ENCODE measurements around the gene ZMYND8. TPM values are rescaled to one million over a fixed set of nuclear protein-coding genes. Genes with fewer than 3 reads are reported as not detected.

Gene ZMYND8
- total and polyA plus RNA-seq, 10 of the 15 experiments (the other 5 are each of a cell fraction or from before 2014, with no cell fraction given), result 12.9 to 54.8 (median 23.1) TPM

- TF ChIP-seq CTCF (IDR thresholded peaks at IDR 0.05 in 2 of 3, conservative IDR thresholded peaks at IDR 0.05 in 1 of 3; ENCODE audit: control insufficient read depth in 2 of 3, extremely low read depth in 1 of 3, insufficient read depth in 1 of 3, low read depth in 3 of 3, low read length in 3 of 3) (peak; percentile 91 to 97 (median 95)), BHLHE40 (IDR thresholded peaks at IDR 0.05; ENCODE audit: borderline replicate concordance in 1 of 2, low read depth in 2 of 2, low read length in 1 of 2) (peak in 1 of 2 experiments; percentile 70; a peak in 2 of 4 replicates), YBX1 (IDR thresholded peaks at IDR 0.05) (no peak), TCF12 (IDR thresholded peaks at IDR 0.05; ENCODE audit: low read depth, low read length) (peak; percentile 80; the same call in 1 of the 2 replicates)
Measured at GRCh38 chr20:47196091-47197081, 160.1 kb downstream of the ZMYND8 start (continued).

- ATAC-seq (no peak), DNase-seq (ENCODE audit: low read depth, low spot score) (no peak), FAIRE-seq (no peak)
- Histone ChIP-seq H3K79me2 (ENCODE audit: control insufficient read depth, insufficient read depth, low read length) (no peaks in the 10 kb centered on the region), H3K27ac (ENCODE audit: control insufficient read depth, insufficient read depth) (no peak overlapping the region), H3K9ac (ENCODE audit: control insufficient read depth, insufficient read depth, low read length) (no peak overlapping the region), H2AFZ (ENCODE audit: control insufficient read depth, low read depth, low read length) (no peak overlapping the region), H3K27me3 (replicated peaks in 1 of 2; ENCODE audit: control insufficient read depth in 2 of 2, insufficient read depth in 2 of 2, low read length in 1 of 2) (peaks cover 0 to 1% of the 10 kb centered on the region in 2 experiments; a peak in 1 of 4 replicates), H3K4me2 (ENCODE audit: control insufficient read depth, insufficient read depth) (no peak overlapping the region), H3K36me3 (ENCODE audit: control insufficient read depth in 2 of 2, insufficient read depth in 2 of 2, low read length in 1 of 2) (no peaks in the 10 kb centered on the region), H3K4me3 (no peak overlapping the region), H4K20me1 (ENCODE audit: control insufficient read depth, insufficient read depth) (no peaks in the 10 kb centered on the region), H3K4me1 (ENCODE audit: control insufficient read depth, insufficient read depth, low read length) (peaks cover 17% of the 10 kb centered on the region), H3K9me3 (replicated peaks; ENCODE audit: control insufficient read depth, insufficient read depth, low read length) (no peaks in the 10 kb centered on the region)
- no TSS peak for BruUV-seq (replicated peaks)
- ChIA-PET RAD21 (ENCODE audit: unreplicated experiment) (interaction anchor here (1.2 to 3.0 kb wide), 2 partner anchors 161 to 188 kb away, joined by 7 to 19 read pairs; partner anchors contain the start of gene ZMYND8), POLR2A (interaction anchor here (0.6 kb wide), 1 partner anchor 75 kb away, joined by 3 read pairs; no protein-coding TSS in a partner anchor), CTCF (interaction anchor here (1.6 to 16.9 kb wide), 3 partner anchors 77 to 425 kb away, joined by 9 to 326 read pairs (median 72); no protein-coding TSS in a partner anchor), SMC1A (ENCODE audit: uncharacterized antibody, unreplicated experiment) (interaction anchor here (1.0 to 3.2 kb wide), 3 partner anchors 188 to 217 kb away, joined by 3 to 29 read pairs (median 4); no protein-coding TSS in a partner anchor)
- WGBS (ENCODE audit: insufficient coverage, insufficient replicate concordance, low lambda C conversion rate, missing lambda C conversion rate), result 55% methylated on average over 9 of the region's 9 CpGs
- intact Hi-C loops (cut with micrococcal nuclease; ENCODE audit: unreplicated experiment) (loop anchor here (5.0 to 10.0 kb wide), 2 partner anchors 77 to 441 kb away; no protein-coding TSS in a partner anchor), in situ Hi-C loops (cut with MboI) (loop anchor here (5.0 kb wide), 1 partner anchor 187 kb away; no protein-coding TSS in a partner anchor)
- TF ChIP-seq TARDBP (IDR thresholded peaks at IDR 0.05; ENCODE audit: borderline replicate concordance), result no peak
- TF ChIP-seq RELA (IDR thresholded peaks at IDR 0.05; ENCODE audit: borderline replicate concordance, partially characterized antibody), result no peak
- no peak for TF ChIP-seq IRF3 (IDR thresholded peaks at IDR 0.05)
- no peak for TF ChIP-seq USF2 (IDR thresholded peaks at IDR 0.05; ENCODE audit: borderline replicate concordance, low read depth, low read length)
- no peak for TF ChIP-seq MEF2B (IDR thresholded peaks at IDR 0.05; ENCODE audit: partially characterized antibody, poor library complexity, severe bottlenecking)
- no peak for TF ChIP-seq YBX1 (IDR thresholded peaks at IDR 0.05)
- no peak for TF ChIP-seq BACH1 (IDR thresholded peaks at IDR 0.05; ENCODE audit: borderline replicate concordance)
- TF ChIP-seq HDAC6 (IDR thresholded peaks at IDR 0.05; ENCODE audit: unreplicated experiment), result no peak
- no peak for TF ChIP-seq MYC (IDR thresholded peaks at IDR 0.05; ENCODE audit: insufficient read depth, insufficient read length, insufficient replicate concordance, low read length, severe bottlenecking)
- no peak for TF ChIP-seq POLR2A (IDR thresholded peaks at IDR 0.05; ENCODE audit: low read depth, low read length)
Measured at GRCh38 chr20:47195573-47195972, 160.9 kb downstream of the ZMYND8 start.

All from GM12878 (cell line).